NCI-H146 treated with DMSO at 0.1 percent for 48 hours (cell line): Measurements from ENCODE around the gene GOLGA8S.
"Not testable (repeated sequence)": the region's sequence is repeated elsewhere in the genome, so short reads cannot be mapped to it uniquely, and the experiment has no call there.

Experiments used
- DNase-seq: peaks from one replicate; lab custom pipeline; 2025; ENCODE audit not compliant: unreplicated experiment; lab: John Stamatoyannopoulos, UW

GOLGA8S gene

GRCh38 chr15:23354448-23354847 is at the start of gene GOLGA8S:
GOLGA8S (plus strand) TSS chr15:23354748; CDS start chr15:23354810, 62 bp downstream.
- not testable (repeated sequence) for DNase-seq

GRCh38 chr15:23304805-23305204 is 49.7 kb upstream of the GOLGA8S start:
- DNase-seq: not testable (repeated sequence)

- not testable (repeated sequence) for DNase-seq
Measured at GRCh38 chr15:23305921-23306320, 48.6 kb upstream of the GOLGA8S start.

GRCh38 chr15:23311233-23311632 is 43.3 kb upstream of the GOLGA8S start:
- DNase-seq: not testable (repeated sequence)

- DNase-seq: not testable (repeated sequence)
Measured at GRCh38 chr15:23334096-23334495, 20.5 kb upstream of the GOLGA8S start, which contains the start of gene GOLGA6L26. GOLGA6L26 (minus strand) TSS chr15:23334196; CDS start chr15:23334135, 61 bp downstream.

GRCh38 chr15:23362622-23363021 is 8.1 kb downstream of the GOLGA8S start:
- not testable (repeated sequence) for DNase-seq

- DNase-seq: not testable (repeated sequence)
Measured at GRCh38 chr15:23364261-23364660, 9.7 kb downstream of the GOLGA8S start.

- no peak for DNase-seq
Measured at GRCh38 chr15:23370578-23370977, 16.0 kb downstream of the GOLGA8S start.

- DNase-seq: not testable (repeated sequence)
Measured at GRCh38 chr15:23371134-23371533, 16.6 kb downstream of the GOLGA8S start.

GRCh38 chr15:23371868-23372267 is 17.3 kb downstream of the GOLGA8S start:
- DNase-seq: not testable (repeated sequence)

- DNase-seq: no peak
Measured at GRCh38 chr15:23372284-23372683, 17.7 kb downstream of the GOLGA8S start.

GRCh38 chr15:23372891-23373600 is 18.5 kb downstream of the GOLGA8S start:
- not testable (repeated sequence) for DNase-seq

- not testable (repeated sequence) for DNase-seq
Measured at GRCh38 chr15:23374226-23374625, 19.7 kb downstream of the GOLGA8S start.

GRCh38 chr15:23378946-23379345 is 24.4 kb downstream of the GOLGA8S start:
- not testable (repeated sequence) for DNase-seq

GRCh38 chr15:23380700-23381099 is 26.2 kb downstream of the GOLGA8S start:
- not testable (repeated sequence) for DNase-seq

- not testable (repeated sequence) for DNase-seq
Measured at GRCh38 chr15:23381192-23381591, 26.6 kb downstream of the GOLGA8S start.

- DNase-seq: no peak
Measured at GRCh38 chr15:23384371-23384770, 29.8 kb downstream of the GOLGA8S start.

GRCh38 chr15:23385886-23386430 is 31.4 kb downstream of the GOLGA8S start:
- DNase-seq: no peak

GRCh38 chr15:23387621-23388190 is 33.2 kb downstream of the GOLGA8S start:
- no peak for DNase-seq

GRCh38 chr15:23395030-23395692 is 40.6 kb downstream of the GOLGA8S start:
- DNase-seq: no peak

GRCh38 chr15:23395832-23396231 is 41.3 kb downstream of the GOLGA8S start:
- no peak for DNase-seq
